ENCODE results near the gene PPP2R5B. TPM values are rescaled to one million over a fixed set of nuclear protein-coding genes. Genes with fewer than 3 reads are reported as not detected.

PPP2R5B gene
- total RNA-seq, 1 experiment from 2014 or later, result 19.2 TPM

GRCh38 chr11:64906314-64906635, 18.2 kb upstream of the PPP2R5B start:
- no peak for DNase-seq (ENCODE audit: low read depth)

GRCh38 chr11:64908766-64909165, 15.7 kb upstream of the PPP2R5B start:
- no peak for DNase-seq (ENCODE audit: low read depth)

DNA sequence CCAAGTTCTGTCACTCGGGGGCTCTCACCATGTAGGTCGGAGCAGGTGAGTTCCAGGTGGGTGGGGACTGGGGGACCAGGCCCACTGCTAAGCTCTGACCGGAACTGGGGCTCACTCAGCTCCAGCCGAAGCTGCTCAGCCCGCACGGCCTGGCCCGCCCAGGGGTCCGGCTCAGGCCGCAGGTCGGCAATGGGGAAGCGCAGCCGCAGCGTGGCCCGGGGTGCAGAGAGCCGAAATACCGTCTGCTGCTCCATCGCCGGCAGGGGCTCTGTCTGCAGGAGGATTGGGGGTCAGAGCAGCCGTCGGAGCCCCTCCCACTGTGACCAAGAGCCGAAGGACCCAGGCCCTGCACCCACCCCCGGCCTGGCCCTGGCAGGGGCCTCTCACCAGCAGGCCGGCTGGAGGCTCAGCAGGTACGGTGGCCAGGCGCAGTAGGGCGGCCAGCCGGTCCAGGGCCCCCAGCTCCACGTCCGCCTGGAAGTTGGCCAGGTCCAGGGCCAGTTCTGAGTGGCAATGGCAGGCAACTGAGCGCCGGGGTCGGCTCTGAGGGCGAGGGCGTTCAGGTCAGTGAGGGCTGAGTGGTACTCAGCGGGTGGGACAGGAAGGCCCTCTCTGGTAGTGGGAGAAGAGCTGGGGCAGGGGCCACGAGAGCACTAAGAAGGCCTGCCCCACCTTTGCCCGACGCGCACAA, 14.7 kb upstream of the PPP2R5B start:
- DNase-seq (ENCODE audit: low read depth), result no peak

DNA sequence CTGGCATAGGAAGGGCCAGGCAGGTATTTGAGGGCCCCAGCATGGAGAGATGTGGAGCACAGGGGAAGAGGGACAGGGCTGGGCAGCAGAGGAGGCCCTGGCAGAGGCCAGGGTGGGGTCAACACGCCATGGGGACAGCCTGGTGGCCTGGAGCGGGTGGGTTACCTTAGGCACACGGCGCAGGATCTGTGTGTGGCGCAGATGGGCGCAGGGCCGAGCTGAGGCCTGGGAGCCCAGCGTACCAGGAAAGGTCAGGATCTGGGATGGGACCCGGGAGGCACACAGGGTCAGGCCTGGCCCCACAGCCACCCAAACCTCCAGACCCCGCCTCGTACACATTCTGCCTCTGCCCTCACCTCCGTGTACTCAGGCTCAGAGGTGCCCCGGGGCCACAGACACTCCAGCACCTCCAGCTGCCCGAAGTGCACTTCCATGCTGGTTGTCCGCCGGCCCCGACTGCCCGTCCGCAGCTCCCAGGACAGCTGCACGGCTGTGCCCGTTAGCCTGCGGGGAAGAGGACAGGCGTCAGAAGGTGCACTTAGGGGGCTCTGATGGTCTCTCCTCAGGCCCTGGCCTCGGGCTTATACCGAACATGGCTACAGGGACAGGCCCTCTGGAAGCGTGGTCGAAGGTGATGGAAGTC, 13.9 kb upstream of the PPP2R5B start:
- no peak for DNase-seq (ENCODE audit: low read depth)

GRCh38 chr11:64911142-64911541, 13.3 kb upstream of the PPP2R5B start:
- DNase-seq (ENCODE audit: low read depth), result no peak

DNA sequence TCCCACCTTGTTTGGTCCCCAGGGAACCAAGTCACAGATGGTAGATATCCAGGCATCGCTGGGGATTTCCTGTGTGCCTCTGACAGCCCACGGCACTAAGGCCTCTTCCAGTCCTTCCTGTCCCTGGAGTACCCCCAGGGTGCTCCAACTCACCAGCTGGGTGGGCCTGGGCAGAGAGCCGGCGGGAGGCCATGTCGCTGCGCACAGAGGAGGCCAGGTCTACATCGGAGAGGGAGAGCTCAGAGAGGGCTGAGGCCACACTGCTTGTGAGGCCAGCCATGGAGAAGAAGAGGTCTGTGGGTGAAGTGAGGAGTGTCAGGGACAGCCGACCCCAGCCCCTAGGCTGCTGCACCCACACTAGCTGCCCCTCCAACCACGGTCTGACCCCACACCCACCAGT, 12.8 kb upstream of the PPP2R5B start:
- no peak for DNase-seq (ENCODE audit: low read depth)

DNA sequence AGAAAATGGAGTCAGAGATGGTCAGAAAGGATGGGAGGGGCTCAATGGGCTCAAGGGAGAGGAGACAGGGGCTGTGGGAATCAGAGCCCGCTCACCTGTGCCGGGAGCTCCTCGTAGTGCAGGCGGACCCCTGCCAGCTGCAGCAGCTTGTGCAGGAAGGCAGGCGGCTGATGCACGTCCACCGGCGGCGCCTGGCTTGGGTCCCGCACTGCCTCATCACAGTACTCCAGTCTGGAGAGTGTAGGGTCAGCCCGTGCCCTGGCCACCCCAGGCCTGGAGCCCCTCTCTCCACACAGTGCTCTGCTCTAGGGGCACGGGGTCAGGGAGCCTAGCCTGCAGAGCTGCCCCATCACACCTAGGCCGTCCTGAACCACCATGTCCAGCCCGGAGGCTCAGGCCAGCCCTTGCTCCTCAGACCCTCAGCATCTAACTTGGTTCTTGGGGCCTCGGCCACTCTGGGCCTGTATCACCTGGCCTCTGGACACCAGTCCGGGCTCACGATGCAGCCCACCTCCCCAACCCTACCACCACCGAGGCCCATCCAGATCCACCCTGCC, 11.2 kb upstream of the PPP2R5B start:
- no peak for DNase-seq (ENCODE audit: low read depth)

GRCh38 chr11:64914123-64914522, 10.4 kb upstream of the PPP2R5B start:
- no peak for DNase-seq (ENCODE audit: low read depth)

DNA sequence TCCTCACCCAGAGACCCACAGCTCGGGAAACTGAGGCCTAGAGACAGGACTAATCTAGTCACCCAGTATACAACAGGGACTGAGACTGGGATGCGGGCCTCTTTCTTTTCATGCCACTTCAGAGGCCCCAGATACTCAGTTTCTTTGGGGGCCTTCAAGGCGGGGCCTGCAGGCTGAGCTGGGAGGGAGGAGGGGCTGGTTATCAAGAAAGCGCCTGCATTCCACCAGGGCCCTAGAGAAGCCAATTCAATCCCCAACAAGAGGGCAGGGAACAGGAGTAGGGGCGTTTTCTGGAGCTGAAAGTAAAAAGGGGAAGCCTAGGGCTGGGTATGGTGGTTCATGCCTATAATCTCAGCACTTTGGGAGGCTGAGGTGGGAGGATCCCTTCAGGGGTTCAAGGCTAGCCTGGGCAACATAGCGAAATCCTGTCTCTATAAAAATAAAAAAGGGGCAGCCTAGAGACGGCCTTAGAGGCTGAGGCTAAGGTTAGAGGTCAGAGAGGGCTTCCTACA, 9.1 kb upstream of the PPP2R5B start:
- no peak for DNase-seq (ENCODE audit: low read depth)

DNA sequence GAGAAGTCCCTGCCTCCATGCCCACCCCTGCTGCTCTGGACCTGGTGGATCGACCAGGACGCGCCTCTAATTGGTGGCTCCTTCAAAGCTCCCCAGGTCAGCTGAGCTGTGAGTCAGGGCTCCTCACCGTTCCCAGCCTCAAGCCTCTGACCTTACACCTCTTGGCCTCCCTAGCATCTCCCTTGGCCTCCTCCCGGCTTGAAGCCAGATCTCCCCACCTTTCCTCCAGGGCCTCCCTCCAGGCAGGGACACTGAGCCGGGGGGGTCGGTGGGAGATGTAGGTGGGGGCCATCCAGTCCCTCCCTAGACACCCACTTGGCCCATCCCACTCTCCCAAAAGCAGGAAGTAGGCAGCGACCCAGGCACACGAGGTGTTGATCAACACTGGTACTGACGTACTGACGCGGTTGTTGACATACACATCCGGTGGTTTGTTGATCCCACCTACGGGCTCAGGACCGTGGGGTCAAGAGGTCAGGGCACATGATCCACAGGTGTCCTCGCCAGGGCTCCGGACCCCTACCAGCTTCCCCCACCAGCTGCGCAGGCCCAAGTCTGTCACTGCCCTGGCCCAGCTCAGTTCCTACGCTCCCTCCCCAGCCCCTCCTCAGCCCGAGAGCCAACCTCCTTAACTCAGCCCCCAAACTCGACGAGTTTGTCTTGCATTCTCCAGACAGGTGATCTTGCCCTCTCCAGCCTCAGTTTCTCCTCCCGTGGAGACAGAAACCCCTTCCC, 8.3 kb upstream of the PPP2R5B start:
- peak; percentile 36 for DNase-seq (ENCODE audit: low read depth)

DNA sequence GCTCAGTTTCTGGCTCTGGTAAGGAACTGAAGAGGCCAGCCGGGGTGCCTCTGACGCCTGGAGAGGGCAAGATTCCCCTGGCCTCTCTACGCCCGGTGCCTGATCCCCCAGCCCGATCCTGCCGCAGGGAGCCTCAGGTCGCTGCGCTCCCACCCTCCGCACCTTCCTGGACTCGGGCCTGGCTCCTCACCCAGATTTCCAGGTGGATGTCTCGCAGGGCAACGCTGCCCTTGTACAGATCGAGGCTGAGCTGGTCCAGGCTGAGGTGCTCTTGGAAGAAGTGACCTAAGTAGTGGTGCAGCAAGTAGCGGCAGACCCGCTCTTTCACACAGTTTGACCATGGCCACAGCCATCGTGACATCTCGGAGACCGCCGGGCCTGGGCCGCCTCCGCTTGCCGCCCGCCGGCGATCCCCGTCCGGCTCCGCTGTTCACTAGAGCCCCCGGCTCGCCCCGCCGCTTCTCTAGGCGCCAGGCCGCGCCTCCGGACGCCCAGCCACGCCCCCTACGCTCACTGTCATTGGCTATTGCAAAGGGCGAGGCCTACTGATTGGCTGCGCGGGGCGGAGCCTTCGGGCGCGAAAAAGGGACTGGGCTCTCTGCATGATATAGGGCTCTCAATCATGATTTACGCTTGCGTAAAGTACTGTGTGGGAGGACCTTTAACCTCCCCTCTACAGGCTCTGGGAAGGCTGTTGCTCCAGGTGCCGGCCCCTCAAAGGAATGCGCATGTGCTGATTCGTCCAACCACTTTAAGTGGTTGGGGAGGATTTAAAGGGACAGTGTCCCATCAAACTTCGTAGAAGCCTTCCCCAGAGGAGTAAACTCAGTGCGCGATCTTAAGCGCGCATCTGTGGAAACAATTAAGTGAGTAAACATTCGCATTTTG, 7.5 kb upstream of the PPP2R5B start, which contains the start of gene ATG2A:
ATG2A (minus strand) TSS at position 435 of the 888 bp plus-strand sequence; CDS start at position 361, 74 bp downstream.
- DNase-seq (ENCODE audit: low read depth), result peak; percentile 99

GRCh38 chr11:64917663-64917995, 6.9 kb upstream of the PPP2R5B start:
- no peak for DNase-seq (ENCODE audit: low read depth)

DNA sequence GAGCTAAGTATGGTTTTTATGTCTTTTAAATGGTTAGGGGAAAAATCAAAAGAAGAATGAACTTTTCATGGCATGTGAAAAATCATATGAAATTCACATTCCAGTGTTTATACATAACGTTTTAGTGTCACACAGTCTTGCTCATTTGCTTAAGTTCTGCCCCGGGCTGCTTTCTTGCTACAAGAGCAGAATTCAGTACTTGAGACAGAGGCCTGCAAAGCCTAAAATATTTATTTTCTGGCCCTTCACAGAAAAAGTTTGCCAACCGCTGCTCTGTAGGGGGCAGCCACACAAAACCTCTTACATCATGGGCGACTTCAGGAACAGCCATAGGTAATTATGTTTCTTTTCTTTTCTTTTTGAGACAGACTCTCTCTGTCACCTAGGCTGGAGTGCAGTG, 6.5 kb upstream of the PPP2R5B start:
- peak; percentile 49 for DNase-seq (ENCODE audit: low read depth)

GRCh38 chr11:64919627-64920026, 4.9 kb upstream of the PPP2R5B start:
- DNase-seq (ENCODE audit: low read depth), result no peak

DNA sequence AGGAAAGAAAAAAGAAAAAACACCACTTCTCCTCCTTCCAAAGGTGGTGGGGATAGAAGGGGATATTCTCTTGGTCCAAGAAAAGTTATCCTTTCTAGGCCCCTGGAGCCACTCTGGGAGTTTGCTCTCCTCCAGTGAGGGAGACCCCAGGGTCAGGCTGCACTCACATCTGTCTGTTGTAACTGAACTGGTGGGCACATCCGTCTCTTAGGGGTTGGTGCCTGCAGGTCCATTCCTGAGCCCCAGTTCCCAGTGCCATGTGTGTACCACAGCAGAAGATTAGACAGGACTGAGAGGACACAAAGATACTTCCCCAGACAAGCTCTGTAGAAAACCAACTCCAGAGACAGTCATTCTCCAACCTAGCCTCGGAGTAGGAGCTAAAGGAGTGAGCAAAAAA, 4.4 kb upstream of the PPP2R5B start:
- DNase-seq (ENCODE audit: low read depth), result no peak

- DNase-seq (ENCODE audit: low read depth), result no peak
Observed at GRCh38 chr11:64921384-64921783, 3.1 kb upstream of the PPP2R5B start.

- no peak for DNase-seq (ENCODE audit: low read depth)
Observed at GRCh38 chr11:64923151-64923661, 1.3 kb upstream of the PPP2R5B start.

GRCh38 chr11:64924910-64925284, 408 bp downstream of the PPP2R5B start:
- DNase-seq (ENCODE audit: low read depth), result no peak

GRCh38 chr11:64925536-64926436, 1.3 kb downstream of the PPP2R5B start:
- DNase-seq (ENCODE audit: low read depth), result no peak

DNA sequence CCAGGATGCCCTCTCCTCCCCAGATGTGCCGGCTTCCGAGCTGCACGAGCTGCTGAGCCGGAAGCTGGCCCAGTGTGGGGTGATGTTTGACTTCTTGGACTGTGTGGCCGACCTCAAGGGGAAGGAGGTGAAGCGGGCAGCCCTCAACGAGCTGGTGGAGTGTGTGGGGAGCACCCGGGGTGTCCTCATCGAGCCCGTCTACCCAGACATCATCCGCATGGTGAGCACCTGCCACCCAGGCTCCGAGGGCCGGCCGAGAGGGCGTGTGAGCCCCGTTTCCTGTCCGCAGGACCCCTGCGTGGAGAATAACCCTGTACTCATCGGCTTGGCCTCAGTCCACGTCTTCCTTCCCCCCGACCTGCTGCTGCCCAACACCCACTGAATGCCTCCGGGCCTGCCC, 2.2 kb downstream of the PPP2R5B start:
- no peak for DNase-seq (ENCODE audit: low read depth)

Measured in LHCN-M2 (cell line).